Type B pancreatic cell (in vitro differentiated cells): Measurements from ENCODE around the gene RANBP3. TPM values are rescaled to one million over a fixed set of nuclear protein-coding genes. Genes with fewer than 3 reads are reported as not detected.

Experiments used
- DNase-seq: peaks from one replicate; pipeline ENCODE4 v3.0.0; 2021; ENCODE audit warnings: mixed read lengths; ENCODE audit not compliant: unreplicated experiment; ENCODE audit errors: extremely low spot score
- H3K27ac Mint-ChIP-seq: 2 replicates; pipeline ENCODE4 v1.8.0; 2021; ENCODE audit warnings: mild to moderate bottlenecking, mixed read lengths
- H3K27me3 Mint-ChIP-seq: 2 replicates; pipeline ENCODE4 v1.8.0; 2021; ENCODE audit warnings: mixed read lengths
- H3K36me3 Mint-ChIP-seq: 2 replicates; pipeline ENCODE4 v1.8.0; 2021; ENCODE audit warnings: mixed read lengths
- H3K4me1 Mint-ChIP-seq: one replicate; pipeline ENCODE4 v1.8.0; 2021; ENCODE audit warnings: mixed read lengths; ENCODE audit not compliant: unreplicated experiment
- H3K4me3 Mint-ChIP-seq: 2 replicates; pipeline ENCODE4 v1.8.0; 2021; ENCODE audit warnings: mild to moderate bottlenecking, mixed read lengths
- H3K9me3 Mint-ChIP-seq: 2 replicates; pipeline ENCODE4 v1.8.0; 2021; ENCODE audit warnings: mixed read lengths
- CTCF ChIP-seq: fragments of 200-600 bp; sonication (generic); conservative IDR thresholded peaks from 2 replicates; pipeline ENCODE4 v1.5.0; 2021; ENCODE audit warnings: antibody characterized with exemption, mild to moderate bottlenecking
- total RNA-seq: library from RNA; stranded (reverse); gene quantifications from 2 replicates; pipeline ENCODE4 v1.2.1, GENCODE V29; 2021; ENCODE audit warnings: low replicate concordance

The RANBP3 gene
- total RNA-seq, 1 donor from 2014 or later: 92.4 TPM

GRCh38 chr19:5971714-5972354 lies 6.1 kb downstream of the RANBP3 start:
- no peaks in the 10 kb centered on the region for H3K27me3 Mint-ChIP-seq

GRCh38 chr19:5969476-5969875 lies 8.5 kb downstream of the RANBP3 start:
- Mint-ChIP-seq H3K4me1 (peaks cover 33% of the 10 kb centered on the region), H3K27ac (peak overlapping the region; percentile 88), H3K36me3 (no peaks in the 10 kb centered on the region), H3K9me3 (no peaks in the 10 kb centered on the region), H3K4me3 (no peak overlapping the region), H3K27me3 (no peaks in the 10 kb centered on the region)
- no peak for DNase-seq
- no peak for TF ChIP-seq CTCF

More at GRCh38 chr19:5971714-5972354, 6.1 kb downstream of the RANBP3 start:
- no peaks in the 10 kb centered on the region for H3K9me3 Mint-ChIP-seq
- no peak overlapping the region for H3K4me3 Mint-ChIP-seq
- no peak overlapping the region for H3K27ac Mint-ChIP-seq
- peaks cover 5% of the 10 kb centered on the region for H3K36me3 Mint-ChIP-seq
- no peak for DNase-seq
- TF ChIP-seq CTCF: no peak
- peaks cover 35% of the 10 kb centered on the region for H3K4me1 Mint-ChIP-seq

- peak overlapping the region; percentile 73 for H3K4me3 Mint-ChIP-seq
- H3K4me1 Mint-ChIP-seq: peaks cover 32% of the 10 kb centered on the region
- no peak for DNase-seq
- no peak for TF ChIP-seq CTCF
- H3K27me3 Mint-ChIP-seq: no peaks in the 10 kb centered on the region
- H3K27ac Mint-ChIP-seq: peak overlapping the region; percentile 88
- H3K9me3 Mint-ChIP-seq: no peaks in the 10 kb centered on the region
- no peaks in the 10 kb centered on the region for H3K36me3 Mint-ChIP-seq
Observed at GRCh38 chr19:5968431-5969373, 9.2 kb downstream of the RANBP3 start.

GRCh38 chr19:5967994-5968430 lies 9.9 kb downstream of the RANBP3 start:
- peak overlapping the region; percentile 73 for H3K4me3 Mint-ChIP-seq
- H3K36me3 Mint-ChIP-seq: no peaks in the 10 kb centered on the region
- H3K4me1 Mint-ChIP-seq: peaks cover 35% of the 10 kb centered on the region
- H3K27ac Mint-ChIP-seq: peak overlapping the region; percentile 88
- TF ChIP-seq CTCF: peak; percentile 94
- no peaks in the 10 kb centered on the region for H3K27me3 Mint-ChIP-seq
- DNase-seq: no peak
- H3K9me3 Mint-ChIP-seq: no peaks in the 10 kb centered on the region

GRCh38 chr19:5967571-5967970 lies 10.4 kb downstream of the RANBP3 start:
- Mint-ChIP-seq H3K4me3 (peak overlapping the region; percentile 4), H3K27me3 (no peaks in the 10 kb centered on the region), H3K9me3 (no peaks in the 10 kb centered on the region), H3K27ac (peak overlapping the region; percentile 88), H3K36me3 (no peaks in the 10 kb centered on the region), H3K4me1 (peaks cover 39% of the 10 kb centered on the region)
- no peak for DNase-seq
- no peak for TF ChIP-seq CTCF
